HepG2 (cell line): ENCODE results near the gene PPP4R3A. TPM values are rescaled to one million over a fixed set of nuclear protein-coding genes. Genes with fewer than 3 reads are reported as not detected.
A peak's percentile ranks its signal among the peaks of the same experiment; 100 is the strongest.

Experiments used
- GLI4 ChIP-seq: sonication (generic); formaldehyde crosslinking; IDR thresholded peaks from 2 replicates; pipeline ENCODE4 v1.5.1; 2020; ENCODE audit warnings: missing genetic modification reagents, mild to moderate bottlenecking, moderate library complexity, borderline replicate concordance
- HMGXB3 ChIP-seq: sonication (generic); formaldehyde crosslinking; IDR thresholded peaks from 2 replicates; pipeline ENCODE4 v1.4.0; 2020; ENCODE audit warnings: missing genetic modification reagents, borderline replicate concordance
- IRF2 ChIP-seq: IDR thresholded peaks from 2 replicates; pipeline ENCODE4 v1.6.1; 2018; ENCODE audit warnings: missing genetic modification reagents, missing compliant biosample characterization
- JARID2 ChIP-seq: sonication (generic); formaldehyde crosslinking; IDR thresholded peaks from 2 replicates; pipeline ENCODE4 v1.8.1; 2023; ENCODE audit warnings: missing genetic modification reagents, inconsistent platforms; ENCODE audit not compliant: insufficient replicate concordance
- MXD1 ChIP-seq: sonication (generic); formaldehyde crosslinking; IDR thresholded peaks from 2 replicates; pipeline ENCODE4 v1.4.0; 2020; ENCODE audit warnings: mild to moderate bottlenecking, missing genetic modification reagents
- NCOA2 ChIP-seq: sonication (generic); formaldehyde crosslinking; IDR thresholded peaks from 2 replicates; pipeline ENCODE4 v1.8.0; 2022; ENCODE audit warnings: inconsistent platforms
- NRL ChIP-seq: sonication (generic); formaldehyde crosslinking; IDR thresholded peaks from 2 replicates; pipeline ENCODE4 v1.5.0; 2020; ENCODE audit warnings: missing genetic modification reagents, mild to moderate bottlenecking, moderate library complexity, borderline replicate concordance
- SCMH1 ChIP-seq: sonication (generic); formaldehyde crosslinking; IDR thresholded peaks from 2 replicates; pipeline ENCODE4 v1.9.0; 2021; ENCODE audit warnings: missing genetic modification reagents, mild to moderate bottlenecking, borderline replicate concordance
- SETDB1 ChIP-seq: sonication (generic); formaldehyde crosslinking; IDR thresholded peaks from 2 replicates; pipeline ENCODE4 v1.5.1; 2020; ENCODE audit warnings: missing genetic modification reagents, mild to moderate bottlenecking, borderline replicate concordance
- THRA ChIP-seq: sonication (generic); formaldehyde crosslinking; IDR thresholded peaks from 2 replicates; pipeline ENCODE4 v1.4.0; 2020; ENCODE audit warnings: missing genetic modification reagents, borderline replicate concordance
- ZFP36L1 ChIP-seq: sonication (generic); formaldehyde crosslinking; IDR thresholded peaks from 2 replicates; pipeline ENCODE4 v1.8.0; 2022; ENCODE audit warnings: mild to moderate bottlenecking, missing genetic modification reagents, moderate library complexity
- ZKSCAN5 ChIP-seq: sonication (generic); formaldehyde crosslinking; IDR thresholded peaks from 2 replicates; pipeline ENCODE4 v1.5.1; 2020; ENCODE audit warnings: mild to moderate bottlenecking, missing genetic modification reagents
- ZNF232 ChIP-seq: sonication (generic); formaldehyde crosslinking; IDR thresholded peaks from 2 replicates; pipeline ENCODE4 v1.4.0; 2020; ENCODE audit warnings: missing genetic modification reagents, borderline replicate concordance
- ZNF468 ChIP-seq: sonication (generic); formaldehyde crosslinking; IDR thresholded peaks from 2 replicates; pipeline ENCODE4 v1.8.0; 2022; ENCODE audit warnings: mild to moderate bottlenecking, moderate library complexity, missing genetic modification reagents
- ZNF891 ChIP-seq: sonication (generic); formaldehyde crosslinking; IDR thresholded peaks from 2 replicates; pipeline ENCODE4 v1.5.0; 2020; ENCODE audit warnings: mild to moderate bottlenecking, missing genetic modification reagents
- polyA plus RNA-seq, 8 experiments: library from polyadenylated mRNA; depleted of rRNA in 3 of 8; stranded (reverse) in 7 of 8; unstranded in 1 of 8; fragments of >200 nt; fragmentation: Illumina TruSeq in 4 of 8; extraction: Trizol in 4 of 8; gene quantifications; 2 replicates each; pipeline versions ENCODE4 v1.2.1 to v1.2.3, GENCODE V29; 2011 to 2016; ENCODE audit warnings: low read depth in 4 of 8, missing spikeins in 1 of 8, mixed read lengths in 1 of 8; ENCODE audit not compliant: insufficient read depth in 1 of 8
- total RNA-seq, 5 experiments: library from RNA; depleted of rRNA; stranded (reverse); fragments of >200 nt; fragmentation: Illumina TruSeq; extraction: Trizol; gene quantifications; 2 replicates each; pipeline ENCODE4 v1.2.3, GENCODE V29; 2016; ENCODE audit warnings: low read depth in 1 of 5

Gene PPP4R3A
- total and polyA plus RNA-seq, 2 of the 13 experiments (the other 11 are each of a cell fraction or from before 2014, with no cell fraction given) = 22.5 to 57.4 TPM

- no peak for TF ChIP-seq THRA
- TF ChIP-seq NCOA2 (CRISPR knock-in tag) = peak; percentile 28; the same call in 1 of the 2 replicates
- 0 out of 2 replicates have a peak, but pooled peaks have one; percentile 21 for TF ChIP-seq ZNF232 (CRISPR knock-in tag)
- no peak for TF ChIP-seq SCMH1 (CRISPR knock-in tag)
- TF ChIP-seq SETDB1 (CRISPR knock-in tag) = no peak
- 0 out of 2 replicates have a peak, but pooled peaks have one; percentile 48 for TF ChIP-seq ZFP36L1
- TF ChIP-seq IRF2 = no peak
- TF ChIP-seq NRL (CRISPR knock-in tag) = no peak
- no peak for TF ChIP-seq JARID2 (CRISPR knock-in tag)
- peak; percentile 90; the same call in 1 of the 2 replicates for TF ChIP-seq ZNF468 (CRISPR knock-in tag)
- TF ChIP-seq ZNF891 = no peak; the same call in 1 of the 2 replicates
- peak; percentile 9; the same call in 1 of the 2 replicates for TF ChIP-seq HMGXB3 (CRISPR knock-in tag)
- TF ChIP-seq GLI4 (CRISPR knock-in tag) = no peak
- peak; percentile 96; the same call in 1 of the 2 replicates for TF ChIP-seq MXD1 (CRISPR knock-in tag)
- TF ChIP-seq ZKSCAN5 (CRISPR knock-in tag) = no peak
These were observed 92.1 kb downstream of the PPP4R3A start (continued) for GRCh38 chr14:91417983-91418386.
